OCI-M2 (cell line): ENCODE data around the gene DCLRE1A.

Source experiments
- DNase-seq: peaks from one replicate; lab custom pipeline; 2025; ENCODE audit not compliant: unreplicated experiment; lab: John Stamatoyannopoulos, UW

DCLRE1A gene

DNA sequence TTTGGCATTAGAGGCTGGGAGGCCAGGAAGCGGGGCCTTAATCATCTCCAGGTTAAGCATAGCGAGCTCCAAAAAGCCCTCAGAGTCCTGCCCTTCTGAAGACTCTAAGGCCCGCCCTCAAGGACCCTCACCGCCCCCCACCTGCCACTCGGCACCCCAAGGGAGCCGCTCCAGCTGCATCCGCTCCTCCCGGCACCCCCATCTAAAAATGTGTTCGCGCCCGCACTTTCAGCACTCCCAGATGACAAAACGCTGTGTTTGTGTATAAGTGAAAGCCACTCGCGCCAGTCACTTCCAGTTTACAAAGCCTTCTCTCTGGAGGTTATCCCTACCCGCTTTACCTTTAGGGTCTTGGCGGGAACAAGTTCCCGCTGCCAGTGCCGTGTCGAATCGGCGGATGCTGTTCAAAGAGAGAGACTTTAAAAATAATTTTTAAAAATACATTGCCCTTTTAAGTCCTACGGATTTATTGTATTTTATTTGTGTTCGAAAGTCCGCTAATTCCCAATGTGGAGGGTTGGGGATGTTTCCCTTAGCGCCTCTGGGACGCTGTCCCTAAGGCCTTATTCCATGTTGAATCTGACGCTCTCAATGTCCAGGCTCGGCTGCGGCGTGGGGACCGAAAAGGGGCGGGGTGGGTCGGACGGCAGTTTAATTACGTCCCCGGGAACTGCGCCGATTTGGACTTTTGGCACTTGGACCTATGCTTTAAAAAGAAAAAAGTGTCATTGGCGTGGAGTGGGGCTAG, at the start of gene DCLRE1A, which contains the start of gene NHLRC2:
Gene DCLRE1A (minus strand): TSS at position 70 of the 748 bp plus-strand sequence. CDS start 900 bp downstream, outside the sequence.
Gene NHLRC2 (plus strand): TSS at position 649 of the 748 bp plus-strand sequence. CDS start 212 bp downstream, outside the sequence.
- peak; percentile 11 for DNase-seq

GRCh38 chr10:113899952-113900598, 46.2 kb upstream of the DCLRE1A start:
- no peak for DNase-seq

DNA sequence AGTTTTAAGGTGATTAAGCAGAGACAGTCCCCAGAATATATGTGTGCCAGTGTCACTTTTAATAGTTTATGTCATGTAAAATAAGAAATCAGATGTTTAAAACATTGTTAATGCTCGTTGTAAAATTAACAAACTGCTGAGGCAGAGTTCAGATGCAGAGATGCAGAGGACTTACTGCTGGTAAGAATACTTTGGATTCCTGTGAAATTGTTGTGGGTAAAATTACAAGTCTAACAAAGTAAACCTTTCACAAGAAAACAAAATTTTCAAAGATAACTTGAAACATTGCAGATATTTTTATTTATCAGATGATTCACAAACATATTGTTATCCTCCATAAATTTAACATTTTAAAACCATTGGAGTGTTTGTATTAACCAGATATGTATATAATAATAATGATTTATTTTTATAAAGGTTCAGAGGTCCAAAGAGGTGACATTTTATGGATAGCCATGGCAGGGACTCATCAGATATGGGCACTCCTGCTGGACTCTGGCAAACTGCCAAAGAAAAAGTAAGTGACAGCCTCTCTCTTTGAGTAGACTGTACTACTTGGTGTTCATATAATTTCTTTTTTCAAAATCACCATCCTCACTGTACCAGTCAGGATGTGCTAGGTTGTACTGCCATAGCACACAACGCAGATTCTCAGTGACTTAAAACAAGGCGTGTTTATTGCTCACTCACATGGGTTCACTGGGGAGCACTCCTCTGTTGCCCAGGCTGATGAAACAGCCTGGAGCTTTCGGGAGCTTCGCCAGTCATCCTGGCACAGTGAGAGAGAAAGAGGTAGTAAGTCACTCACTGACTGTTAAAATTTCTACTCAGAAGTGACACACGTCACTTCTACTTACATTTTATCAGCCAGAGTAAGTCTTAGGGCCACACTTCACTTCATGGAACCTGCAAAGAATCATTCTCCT, 44.1 kb upstream of the DCLRE1A start:
- DNase-seq: no peak

- no peak for DNase-seq
These were observed 41.1 kb upstream of the DCLRE1A start for GRCh38 chr10:113895018-113895417.

DNA sequence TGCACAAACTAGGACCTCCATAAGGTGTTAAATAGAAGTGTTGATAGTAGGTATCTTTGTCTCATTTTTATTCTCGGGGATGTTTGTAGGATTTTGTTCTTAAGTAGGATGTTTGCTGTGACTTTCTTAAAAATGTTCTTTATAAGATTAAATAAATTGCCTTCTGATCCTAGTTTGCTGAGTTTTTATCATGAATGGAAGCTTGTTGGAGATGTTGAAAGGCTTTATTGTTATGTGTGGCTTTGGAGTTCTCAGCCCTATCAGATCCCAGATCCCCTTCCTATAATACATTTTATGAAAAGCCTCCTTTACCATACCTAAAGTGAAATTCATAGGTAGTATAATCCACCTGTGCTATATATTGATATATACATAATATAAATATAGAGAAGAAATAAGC, 40.7 kb upstream of the DCLRE1A start:
- no peak for DNase-seq

- no peak for DNase-seq
These were observed 39.7 kb upstream of the DCLRE1A start for GRCh38 chr10:113893570-113893969.

- DNase-seq: no peak
These were observed 37.6 kb upstream of the DCLRE1A start for GRCh38 chr10:113891476-113891875.

DNA sequence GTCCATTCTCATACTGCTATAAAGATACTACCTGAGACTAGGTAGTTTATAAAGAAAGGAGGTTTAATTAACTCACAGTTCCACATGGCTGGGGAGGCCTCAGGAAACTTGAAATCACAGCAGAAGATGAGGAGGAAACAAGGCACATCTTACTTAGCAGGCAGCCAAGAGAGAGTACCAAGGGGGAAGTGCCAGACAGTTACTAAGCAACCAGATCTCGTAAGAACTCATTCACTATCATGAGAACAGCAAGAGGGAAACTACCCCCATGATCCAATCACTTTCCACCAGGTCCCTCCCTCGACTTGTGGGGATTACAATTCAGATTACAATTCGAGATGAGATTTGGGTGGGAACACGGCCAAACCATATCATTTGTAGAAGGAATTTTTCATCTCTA, 36.9 kb upstream of the DCLRE1A start:
- DNase-seq: no peak

DNA sequence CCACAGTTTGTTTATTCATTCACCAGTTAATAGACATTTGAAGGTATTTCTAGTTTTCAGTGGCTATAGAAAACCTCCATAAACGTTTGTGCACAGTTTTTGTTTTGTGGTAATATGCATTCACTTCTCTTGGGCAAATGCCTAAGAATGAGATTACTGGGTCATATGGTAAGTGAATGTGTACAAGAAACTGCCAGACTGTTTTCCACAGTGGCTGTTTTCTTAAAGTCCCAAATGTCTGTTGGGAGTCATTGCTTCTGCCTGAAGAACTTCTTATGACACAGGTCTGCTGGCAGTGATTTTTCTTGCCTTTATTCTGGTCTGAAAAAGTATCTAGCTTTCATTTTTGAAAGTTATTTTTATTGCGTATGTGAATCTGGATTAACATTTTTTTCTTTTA, 36.0 kb upstream of the DCLRE1A start:
- DNase-seq: no peak

DNA sequence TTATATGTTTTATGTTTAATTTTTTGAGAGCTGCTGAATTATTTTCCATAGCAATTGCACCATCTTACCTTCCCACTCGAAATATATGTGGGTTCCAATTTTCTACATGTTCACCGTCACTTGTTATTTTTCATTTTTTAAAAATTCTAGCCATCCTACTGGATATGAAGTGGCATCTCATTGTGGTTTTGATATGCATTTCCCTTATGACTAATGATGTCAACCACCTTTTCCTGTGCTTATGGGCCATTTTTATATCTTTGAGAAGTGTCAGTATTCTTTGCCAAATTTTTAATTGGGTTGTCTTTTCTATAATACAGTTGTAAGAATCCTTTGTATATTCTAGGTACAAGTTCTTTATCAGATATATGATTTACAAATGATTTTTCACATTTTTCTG, 28.4 kb upstream of the DCLRE1A start:
- no peak for DNase-seq

GRCh38 chr10:113880236-113880635, 26.4 kb upstream of the DCLRE1A start:
- no peak for DNase-seq

- DNase-seq: no peak
These were observed 25.8 kb upstream of the DCLRE1A start for GRCh38 chr10:113879691-113880090.

- no peak for DNase-seq
These were observed 22.6 kb upstream of the DCLRE1A start for GRCh38 chr10:113876461-113876860.

GRCh38 chr10:113875212-113875611, 21.3 kb upstream of the DCLRE1A start:
- DNase-seq: no peak

- DNase-seq: no peak
These were observed 18.5 kb upstream of the DCLRE1A start for GRCh38 chr10:113872139-113873030.

DNA sequence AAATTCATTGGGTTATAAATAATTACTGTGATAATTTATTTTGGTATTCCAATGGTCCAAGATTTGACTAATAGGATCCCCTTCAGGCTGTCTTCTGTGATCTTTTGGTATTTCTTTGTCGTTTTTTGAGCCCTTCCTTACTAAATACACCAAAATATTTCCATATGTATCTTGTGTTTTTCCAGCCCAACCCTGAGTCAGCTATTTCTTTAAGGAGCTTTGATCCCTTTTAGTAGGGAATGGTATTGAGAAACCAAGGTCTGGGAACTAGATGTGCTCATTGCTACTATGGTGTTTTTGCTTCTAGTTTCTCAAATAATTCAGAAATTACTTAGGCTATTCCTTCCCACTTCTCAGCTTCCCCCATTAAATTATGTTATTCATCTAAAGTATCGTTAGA, 15.9 kb upstream of the DCLRE1A start:
- no peak for DNase-seq

GRCh38 chr10:113867904-113868303, 14.0 kb upstream of the DCLRE1A start:
- DNase-seq: no peak

GRCh38 chr10:113866551-113867394, 12.9 kb upstream of the DCLRE1A start:
- no peak for DNase-seq

GRCh38 chr10:113865901-113866300, 12.0 kb upstream of the DCLRE1A start:
- DNase-seq: no peak
